GM21786 (cell line): ENCODE measurements around the gene SPHK2.
A peak's percentile ranks its signal among the peaks of the same experiment; 100 is the strongest.

Experiments
- ATAC-seq: cut with Tn5 transposase; IDR thresholded peaks from one replicate; pipeline ENCODE4 v1.9.1; 2021; ENCODE audit not compliant: unreplicated experiment

The SPHK2 gene

GRCh38 chr19:48635966-48636858 lies 16.9 kb downstream of the SPHK2 start:
- ATAC-seq, result no peak

- ATAC-seq, result no peak
These were observed 17.6 kb downstream of the SPHK2 start, which contains the start of gene DBP for GRCh38 chr19:48636859-48637448. TSS of gene DBP (minus strand) at chr19:48637379. CDS start at chr19:48636994, 385 bp downstream.

GRCh38 chr19:48637449-48637947 lies 18.2 kb downstream of the SPHK2 start:
- peak; percentile 62 for ATAC-seq

- ATAC-seq, result peak; percentile 8
These were observed 18.9 kb downstream of the SPHK2 start for GRCh38 chr19:48637948-48638830.

GRCh38 chr19:48638831-48639381 lies 19.6 kb downstream of the SPHK2 start:
- ATAC-seq, result no peak

GRCh38 chr19:48639483-48640375 lies 20.4 kb downstream of the SPHK2 start:
- no peak for ATAC-seq

- ATAC-seq, result no peak
These were observed 22.5 kb downstream of the SPHK2 start for GRCh38 chr19:48641850-48642249.

GRCh38 chr19:48642862-48643261 lies 23.6 kb downstream of the SPHK2 start:
- ATAC-seq, result no peak

- no peak for ATAC-seq
These were observed 25.0 kb downstream of the SPHK2 start for GRCh38 chr19:48644355-48644754.

GRCh38 chr19:48644839-48645619 lies 25.7 kb downstream of the SPHK2 start:
- no peak for ATAC-seq

- no peak for ATAC-seq
These were observed 26.3 kb downstream of the SPHK2 start for GRCh38 chr19:48645620-48646000.

- ATAC-seq, result peak; percentile 69
These were observed 26.9 kb downstream of the SPHK2 start, which contains the start of gene CA11 for GRCh38 chr19:48646001-48646721. TSS of gene CA11 (minus strand) at chr19:48646187. CDS start at chr19:48645632, 555 bp downstream.

- ATAC-seq, result no peak
These were observed 27.5 kb downstream of the SPHK2 start for GRCh38 chr19:48646722-48647216.

- no peak for ATAC-seq
These were observed 28.8 kb downstream of the SPHK2 start for GRCh38 chr19:48648134-48648533.

- no peak for ATAC-seq
These were observed 31.8 kb downstream of the SPHK2 start for GRCh38 chr19:48650974-48651682.

GRCh38 chr19:48651683-48652048 lies 32.4 kb downstream of the SPHK2 start:
- no peak for ATAC-seq

- ATAC-seq, result no peak
These were observed 35.2 kb downstream of the SPHK2 start for GRCh38 chr19:48654299-48655059.
